D721Med (cell line): Measurements from ENCODE around the gene GGPS1.

Experiments
- DNase-seq: peaks from one replicate; pipeline ENCODE4 v3.0.0; 2011; ENCODE audit warnings: low spot score; ENCODE audit not compliant: insufficient read length
- FAIRE-seq: peaks from 2 replicates; lab custom pipeline; 2011; peaks lifted over from hg19 to GRCh38; lab: Jason Lieb, UNC
- CTCF ChIP-seq: IDR thresholded peaks from 2 replicates; pipeline ENCODE4 v1.5.1; 2012; ENCODE audit warnings: mild to moderate bottlenecking, control low read depth; ENCODE audit not compliant: insufficient read depth; ENCODE audit errors: missing control alignments

GGPS1 gene

GRCh38 chr1:235295902-235296350 is 32.4 kb upstream of the GGPS1 start:
- FAIRE-seq: no peak
- no peak for TF ChIP-seq CTCF
- no peak for DNase-seq

- FAIRE-seq: no peak
- no peak for TF ChIP-seq CTCF
- DNase-seq: no peak
These were observed 31.6 kb upstream of the GGPS1 start for GRCh38 chr1:235296729-235297128.

- TF ChIP-seq CTCF: no peak
- DNase-seq (no peak), FAIRE-seq (peak; percentile 94)
These were observed 30.8 kb upstream of the GGPS1 start for GRCh38 chr1:235297579-235297978.

- FAIRE-seq (peak; percentile 72), DNase-seq (no peak)
- TF ChIP-seq CTCF: no peak
These were observed 29.6 kb upstream of the GGPS1 start for GRCh38 chr1:235298758-235299157.

- no peak for TF ChIP-seq CTCF
- no peak for FAIRE-seq
- no peak for DNase-seq
These were observed 29.1 kb upstream of the GGPS1 start for GRCh38 chr1:235299169-235299858.

GRCh38 chr1:235302143-235302542 is 26.2 kb upstream of the GGPS1 start:
- no peak for TF ChIP-seq CTCF
- FAIRE-seq (no peak), DNase-seq (no peak)
